CD4-positive, alpha-beta T cell treated with Interleukin-10 for 1 hour (primary cell): ENCODE measurements around the gene RPS6KL1.

Source experiments
- DNase-seq: peaks from one replicate; pipeline ENCODE4 v3.0.0-alpha.2; 2020

The RPS6KL1 gene

DNA sequence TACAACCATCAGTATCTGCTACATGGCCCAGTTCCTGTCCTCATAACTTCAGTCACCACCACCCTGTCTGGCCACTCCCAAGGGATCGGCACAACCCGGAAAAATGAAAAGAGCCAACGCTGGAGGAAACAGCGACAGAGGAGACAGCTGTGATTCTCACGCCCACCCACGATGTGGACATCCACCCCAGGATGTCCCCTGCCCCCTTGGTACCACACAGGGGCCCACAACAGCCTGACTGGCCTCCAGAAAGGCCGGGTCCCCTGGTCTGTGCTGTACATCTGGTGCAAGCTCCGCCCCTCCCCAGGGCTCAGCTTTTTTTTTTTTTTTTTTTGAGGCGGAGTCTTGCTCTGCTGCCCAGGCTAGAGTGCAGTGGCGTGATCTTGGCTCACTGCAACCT is 12.5 kb downstream of the RPS6KL1 start:
- DNase-seq = no peak

GRCh38 chr14:74909911-74910310 is 13.1 kb downstream of the RPS6KL1 start:
- no peak for DNase-seq

- DNase-seq = no peak
Observed at GRCh38 chr14:74909501-74909900, 13.6 kb downstream of the RPS6KL1 start.

- DNase-seq = no peak
Observed at GRCh38 chr14:74908861-74909341, 14.2 kb downstream of the RPS6KL1 start.

- no peak for DNase-seq
Observed at GRCh38 chr14:74907744-74908143, 15.3 kb downstream of the RPS6KL1 start.

- no peak for DNase-seq
Observed at GRCh38 chr14:74906925-74907521, 16.0 kb downstream of the RPS6KL1 start.

DNA sequence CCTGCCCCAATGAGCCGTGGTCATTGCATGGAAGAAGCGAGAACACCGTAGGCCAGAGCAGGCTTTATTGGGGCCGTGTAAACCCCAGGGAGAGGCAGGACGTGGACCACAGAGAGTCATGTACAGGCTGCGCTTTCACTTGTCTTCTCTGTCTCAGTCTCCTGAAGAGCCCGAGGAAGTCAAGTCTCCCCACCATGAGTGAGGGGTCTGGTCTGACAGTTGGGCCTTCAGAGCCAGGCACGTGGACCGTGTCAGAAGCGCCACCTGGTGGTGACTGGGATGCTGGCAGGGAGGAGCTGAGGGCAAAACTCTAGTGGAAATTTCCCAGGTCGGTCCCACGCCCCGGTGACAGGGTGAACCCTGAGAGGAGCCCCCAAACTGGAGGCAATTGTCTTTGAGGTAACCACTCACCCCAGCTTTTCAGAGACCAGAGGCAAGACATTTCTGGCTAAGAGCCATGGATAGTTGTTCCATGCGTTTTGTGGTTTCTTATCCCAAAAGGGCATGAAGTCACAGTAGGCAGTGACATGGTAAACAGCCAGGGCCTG is 17.4 kb downstream of the RPS6KL1 start:
- peak; percentile 80 for DNase-seq

GRCh38 chr14:74904635-74905503 is 18.2 kb downstream of the RPS6KL1 start:
- no peak for DNase-seq

DNA sequence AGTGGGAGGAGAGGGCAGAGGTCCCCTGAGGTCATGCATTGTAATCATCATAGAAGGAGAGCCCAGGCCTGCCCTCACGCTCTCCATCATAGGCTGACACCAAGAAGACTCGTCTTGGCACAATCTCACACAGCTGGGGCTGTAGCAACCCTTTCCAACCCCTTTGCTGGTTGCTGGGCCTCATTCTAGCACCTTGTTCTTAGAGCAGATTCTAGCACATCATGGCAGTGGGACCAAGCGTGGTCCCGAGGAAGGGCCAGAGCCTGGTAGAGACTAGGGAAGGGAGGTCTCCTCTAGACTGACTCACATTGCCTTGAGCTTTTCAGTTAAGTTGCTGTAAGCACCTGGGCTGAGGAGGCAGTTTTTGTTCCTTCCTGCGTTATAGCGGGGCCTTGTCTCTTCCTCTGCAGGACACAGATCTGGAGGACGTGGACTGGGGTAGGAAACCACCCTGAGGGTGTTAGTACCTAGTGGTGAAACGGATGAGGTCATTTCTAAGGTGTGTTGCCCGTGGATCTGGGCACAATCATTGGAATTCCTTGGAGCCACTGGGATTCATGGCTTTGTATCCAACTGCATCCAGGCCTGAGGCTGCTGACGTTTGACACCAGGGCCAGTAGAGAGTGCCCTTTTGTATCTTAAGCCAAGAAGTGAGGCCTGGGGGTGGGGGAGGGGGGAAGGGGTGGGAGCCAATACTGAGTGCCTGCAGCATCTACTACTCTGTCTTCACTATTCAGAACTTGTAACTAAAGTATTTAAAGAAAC is 19.9 kb downstream of the RPS6KL1 start:
- no peak for DNase-seq

- no peak for DNase-seq
Observed at GRCh38 chr14:74898694-74899093, 24.4 kb downstream of the RPS6KL1 start.

DNA sequence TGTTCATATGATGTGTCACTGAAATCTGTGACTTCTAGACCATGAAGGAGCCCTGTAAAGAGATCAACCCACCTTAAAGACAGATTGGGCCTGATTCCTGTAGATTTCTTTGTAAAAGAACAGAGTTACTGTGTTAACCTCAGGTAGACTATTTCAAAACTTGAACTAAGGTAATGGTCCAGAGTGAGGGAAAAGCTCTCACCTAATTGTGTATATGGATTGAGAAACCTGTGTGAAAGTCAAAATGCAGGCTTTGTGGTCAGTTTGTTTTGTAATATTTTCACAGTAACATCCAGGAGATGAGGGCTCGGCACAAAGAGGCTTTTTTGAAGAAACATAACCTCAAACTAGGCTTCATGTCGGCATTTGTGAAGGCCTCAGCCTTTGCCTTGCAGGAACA is 25.0 kb downstream of the RPS6KL1 start:
- no peak for DNase-seq

DNA sequence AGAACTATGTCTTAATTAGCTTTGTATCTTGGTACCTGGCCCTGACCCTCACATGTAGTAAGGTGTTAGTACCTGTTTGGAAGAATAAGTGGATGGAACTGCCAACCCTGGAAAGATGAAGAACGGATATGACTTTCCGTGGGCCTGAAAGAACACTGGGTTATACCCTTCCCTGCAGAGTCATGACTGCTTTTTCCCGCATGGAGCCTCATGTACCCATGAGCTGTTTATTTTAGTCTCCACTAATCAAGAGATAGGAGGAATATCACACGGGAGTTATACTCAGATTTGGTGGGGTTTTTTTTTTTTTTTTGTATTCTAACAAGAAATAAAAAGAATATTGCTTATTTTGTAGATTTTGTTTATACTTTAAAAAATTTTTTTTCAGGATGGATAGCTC is 25.4 kb downstream of the RPS6KL1 start:
- no peak for DNase-seq

GRCh38 chr14:74896400-74896799 is 26.7 kb downstream of the RPS6KL1 start:
- no peak for DNase-seq

DNA sequence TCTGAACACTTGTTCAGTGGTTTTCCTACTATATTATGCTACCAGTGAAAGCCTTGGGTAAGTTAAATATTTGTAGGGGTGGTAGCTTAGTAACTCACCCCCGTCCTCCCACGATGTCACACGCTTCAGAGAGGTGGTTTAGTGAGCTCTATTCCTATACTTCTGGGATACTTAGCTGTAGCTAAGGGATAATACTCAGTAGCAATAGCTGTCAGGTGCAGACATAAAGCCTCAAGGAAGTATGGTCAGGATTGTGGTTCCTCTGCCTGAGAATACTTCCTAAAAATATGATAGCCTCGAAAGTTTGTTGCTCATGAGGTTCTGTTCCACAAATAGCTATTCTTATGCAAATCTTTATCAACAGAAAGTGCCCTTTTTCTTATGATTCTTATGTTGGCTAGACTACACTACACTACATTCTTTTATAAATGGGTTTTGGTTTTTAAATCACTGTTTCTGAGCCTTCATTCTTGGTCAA is 29.4 kb downstream of the RPS6KL1 start:
- no peak for DNase-seq

DNA sequence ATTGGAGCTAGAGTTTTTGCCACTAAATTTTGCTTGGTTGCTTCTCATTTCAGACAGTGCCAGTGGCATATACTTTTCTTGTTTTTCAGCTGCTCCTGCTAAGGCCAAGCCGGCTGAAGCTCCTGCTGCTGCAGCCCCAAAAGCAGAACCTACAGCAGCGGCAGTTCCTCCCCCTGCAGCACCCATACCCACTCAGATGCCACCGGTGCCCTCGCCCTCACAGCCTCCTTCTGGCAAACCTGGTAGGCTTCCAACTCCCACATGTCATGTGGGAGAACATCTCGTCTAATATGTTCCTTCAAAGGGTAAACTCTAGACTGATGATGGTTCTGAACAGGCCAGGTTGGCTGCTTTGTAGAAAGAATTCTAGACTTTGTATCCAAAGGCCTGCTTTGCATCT is 30.3 kb downstream of the RPS6KL1 start:
- DNase-seq = no peak

DNA sequence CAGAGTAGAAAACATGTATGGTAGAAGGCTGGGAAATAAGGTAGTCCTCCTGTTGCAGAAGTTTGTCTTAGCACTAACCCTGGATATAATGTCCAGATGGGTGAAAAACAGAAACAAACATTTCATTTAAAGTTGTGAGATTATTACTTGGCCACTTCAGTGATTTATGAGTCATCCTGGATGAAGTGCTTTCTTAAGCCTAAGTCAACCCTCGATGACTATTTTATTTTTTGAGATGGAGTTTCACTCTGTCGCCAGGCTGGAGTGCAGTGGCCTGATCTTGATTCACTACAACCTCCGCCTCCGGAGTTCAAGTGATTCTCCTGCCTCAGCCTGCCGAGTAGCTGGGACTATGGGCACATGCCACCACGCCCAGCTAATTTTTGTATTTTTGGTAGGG is 31.2 kb downstream of the RPS6KL1 start:
- no peak for DNase-seq

DNA sequence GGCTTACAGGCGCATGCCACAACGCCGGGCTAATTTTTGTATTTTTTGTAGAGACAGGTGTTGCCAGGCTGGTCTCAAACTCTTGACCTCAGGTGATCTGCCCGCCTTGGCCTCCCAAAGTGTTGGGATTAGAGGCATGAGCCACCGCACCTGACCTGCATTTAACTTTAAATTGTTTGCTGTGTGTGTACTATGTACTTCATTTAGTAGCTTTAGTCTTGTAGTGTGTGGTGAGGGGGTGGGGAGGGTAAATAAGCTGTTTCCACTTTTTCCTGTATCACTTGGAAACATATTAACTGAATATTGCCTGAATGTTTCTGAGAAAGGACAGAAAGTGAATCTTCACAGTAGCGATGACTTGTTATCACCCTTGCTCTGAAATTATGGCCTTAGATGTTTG is 32.8 kb downstream of the RPS6KL1 start:
- DNase-seq = no peak

- DNase-seq = peak; percentile 15
Observed at GRCh38 chr14:74888164-74889158, 34.6 kb downstream of the RPS6KL1 start.

DNA sequence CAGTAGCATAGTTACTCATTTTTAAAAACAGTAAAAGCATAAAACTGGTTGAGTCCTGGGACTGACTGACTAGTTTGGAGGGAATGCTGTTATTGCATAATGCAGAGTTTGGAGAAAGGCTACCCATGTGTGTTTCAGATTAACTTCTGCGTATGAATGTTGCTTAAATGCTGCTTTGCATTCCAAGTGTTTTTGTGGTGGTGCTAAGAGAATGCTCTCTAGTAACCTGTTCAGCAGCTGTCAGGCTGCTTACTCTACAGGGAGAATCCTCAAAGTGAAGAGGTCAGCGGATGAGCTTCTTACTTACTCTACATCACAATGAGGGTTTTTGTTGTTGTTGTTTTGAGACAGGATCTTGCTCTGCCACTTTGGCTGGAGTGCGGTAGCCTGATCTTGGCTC is 37.1 kb downstream of the RPS6KL1 start:
- no peak for DNase-seq

- peak; percentile 73 for DNase-seq
Observed at GRCh38 chr14:74882103-74882920, 40.7 kb downstream of the RPS6KL1 start.
